CD4-positive, CD25-positive, alpha-beta regulatory T cell (primary cell): ENCODE results near the gene PPP2R5E. TPM values are rescaled to one million over a fixed set of nuclear protein-coding genes. Genes with fewer than 3 reads are reported as not detected.

Experiments
- ATAC-seq, 2 donors: fragments of 150-1000 bp; cut with Tn5 transposase; one replicate each; pipeline ENCODE4 v1.10.0; 2021; ENCODE audit warnings: low read depth in 2 of 2, moderate number of reproducible peaks in 2 of 2, moderate library complexity in 1 of 2
- DNase-seq, 3 donors: peaks; one replicate each; pipeline versions ENCODE4 v3.0.0 to v3.0.0-alpha.2; 2012 to 2022; ENCODE audit warnings: mixed read lengths in 1 of 3
- H3K27ac ChIP-seq: one replicate; pipeline ENCODE4 v1.7.0; 2013; ENCODE audit warnings: mild to moderate bottlenecking, low read length; ENCODE audit not compliant: insufficient read depth, poor library complexity, severe bottlenecking
- H3K27me3 ChIP-seq: one replicate; pipeline ENCODE4 v1.7.0; 2013; ENCODE audit warnings: low read length; ENCODE audit not compliant: control insufficient read depth, insufficient read depth
- H3K36me3 ChIP-seq: one replicate; pipeline ENCODE4 v1.7.0; 2013; ENCODE audit warnings: mild to moderate bottlenecking, low read length, moderate library complexity; ENCODE audit not compliant: control insufficient read depth, insufficient read depth
- H3K4me1 ChIP-seq: 2 replicates; pipeline ENCODE4 v1.7.0; 2013; ENCODE audit warnings: mild to moderate bottlenecking, low read length; ENCODE audit not compliant: insufficient read depth, control insufficient read depth, poor library complexity, severe bottlenecking
- H3K4me3 ChIP-seq: one replicate; pipeline ENCODE4 v1.7.0; 2013; ENCODE audit warnings: low read depth, mild to moderate bottlenecking, low read length, moderate library complexity
- H3K9me3 ChIP-seq, 2 experiments: 1 replicate in 1 of 2; 2 replicates in 1 of 2; pipeline ENCODE4 v1.7.0; 2013; ENCODE audit warnings: low read length in 2 of 2, mild to moderate bottlenecking in 1 of 2, moderate library complexity in 1 of 2; ENCODE audit not compliant: control insufficient read depth in 2 of 2
- H3K27ac Mint-ChIP-seq, 3 donors: one replicate each; pipeline ENCODE4 v1.8.0; 2020 to 2022; ENCODE audit warnings: mild to moderate bottlenecking in 3 of 3, mixed read lengths in 3 of 3, moderate library complexity in 2 of 3
- H3K27me3 Mint-ChIP-seq: one replicate; pipeline ENCODE4 v1.8.0; 2022; ENCODE audit warnings: mild to moderate bottlenecking, mixed read lengths
- H3K36me3 Mint-ChIP-seq: one replicate; pipeline ENCODE4 v1.8.0; 2020; ENCODE audit warnings: mixed read lengths
- H3K4me1 Mint-ChIP-seq, 4 donors: one replicate each; pipeline ENCODE4 v1.8.0; 2020 to 2022; ENCODE audit warnings: mixed read lengths in 4 of 4, mild to moderate bottlenecking in 1 of 4
- H3K4me3 Mint-ChIP-seq, 4 donors: one replicate each; pipeline ENCODE4 v1.8.0; 2020 to 2022; ENCODE audit warnings: mild to moderate bottlenecking in 4 of 4, mixed read lengths in 4 of 4, moderate library complexity in 3 of 4
- H3K9me3 Mint-ChIP-seq, 7 donors: one replicate each; pipeline ENCODE4 v1.8.0; 2020 to 2022; ENCODE audit warnings: mixed read lengths in 7 of 7, mild to moderate bottlenecking in 3 of 7, moderate library complexity in 2 of 7
- polyA plus RNA-seq, 4 donors: library from polyadenylated mRNA; unstranded; fragments of 300-500 nt; fragmentation: Illumina TruSeq; gene quantifications; one replicate each; pipeline ENCODE4 v1.2.3, GENCODE V29; 2021
- total RNA-seq: library from RNA; stranded (reverse); gene quantifications from one replicate; pipeline ENCODE4 v1.2.3, GENCODE V29; 2022

PPP2R5E gene
- total and polyA plus RNA-seq, 5 donors from 2014 or later = 31.2 to 50.3 (median 35.2) TPM

DNA sequence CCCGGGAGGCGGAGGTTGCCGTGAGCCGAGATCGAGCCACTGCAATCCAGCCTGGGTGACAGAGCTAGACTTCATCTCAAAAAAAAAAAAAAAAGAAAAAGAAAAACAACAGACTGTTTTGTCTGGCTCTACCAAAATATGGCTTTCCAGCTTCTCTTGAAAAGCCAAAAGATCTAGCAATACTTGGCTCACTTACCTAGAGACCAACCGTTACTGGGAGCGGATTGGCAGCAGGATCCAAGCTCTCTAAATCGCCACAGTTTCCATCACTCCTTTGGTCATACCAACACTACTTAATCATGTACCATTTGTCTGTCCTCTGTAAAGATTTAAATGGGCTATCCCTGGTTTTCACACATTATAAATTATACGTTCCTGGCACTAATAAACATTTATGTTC, 136.8 kb downstream of the PPP2R5E start:
- Histone ChIP-seq H3K4me1 (no peaks in the 10 kb centered on the region), H3K4me3 (no peak overlapping the region), H3K27me3 (no peaks in the 10 kb centered on the region), H3K36me3 (peaks cover 31% of the 10 kb centered on the region), H3K27ac (no peak overlapping the region), H3K9me3 (no peaks in the 10 kb centered on the region)
- peak overlapping the region in 1 of 3 donors; percentile 8 for H3K27ac Mint-ChIP-seq
- H3K9me3 Mint-ChIP-seq = no peaks in the 10 kb centered on the region
- DNase-seq = no peak
- no peak for ATAC-seq
- H3K36me3 Mint-ChIP-seq = peaks cover 52% of the 10 kb centered on the region
- H3K4me3 Mint-ChIP-seq = no peak overlapping the region
- peaks cover 10 to 42% (median 31%) of the 10 kb centered on the region in 4 donors for H3K4me1 Mint-ChIP-seq
- no peaks in the 10 kb centered on the region for H3K27me3 Mint-ChIP-seq

DNA sequence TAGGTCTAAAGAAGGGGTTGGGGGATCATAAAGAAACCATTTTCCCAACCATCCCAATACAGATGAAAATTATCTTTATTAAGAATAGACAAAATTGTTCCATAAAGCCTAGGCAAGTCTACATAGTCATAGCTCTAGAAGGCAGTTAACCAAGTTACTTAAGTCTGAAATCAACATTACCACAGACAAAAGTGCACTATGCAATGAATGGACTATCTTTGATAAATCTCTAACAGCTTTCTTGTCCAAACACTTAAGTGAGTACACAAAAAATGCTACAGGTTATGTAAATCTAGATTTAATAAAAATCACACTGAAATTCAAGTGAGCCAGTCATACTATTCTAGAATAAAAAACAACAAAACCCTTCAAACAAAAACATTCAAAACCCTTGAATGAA, 137.5 kb downstream of the PPP2R5E start:
- no peaks in the 10 kb centered on the region for H3K27me3 Mint-ChIP-seq
- Histone ChIP-seq H3K27me3 (no peaks in the 10 kb centered on the region), H3K9me3 (no peaks in the 10 kb centered on the region), H3K4me1 (no peaks in the 10 kb centered on the region), H3K4me3 (no peak overlapping the region), H3K27ac (no peak overlapping the region), H3K36me3 (peaks cover 25% of the 10 kb centered on the region)
- ATAC-seq = no peak
- no peak for DNase-seq
- no peak overlapping the region for H3K27ac Mint-ChIP-seq
- no peaks in the 10 kb centered on the region for H3K9me3 Mint-ChIP-seq
- H3K36me3 Mint-ChIP-seq = peaks cover 54% of the 10 kb centered on the region
- no peak overlapping the region for H3K4me3 Mint-ChIP-seq
- peaks cover 10 to 43% (median 31%) of the 10 kb centered on the region in 4 donors for H3K4me1 Mint-ChIP-seq

DNA sequence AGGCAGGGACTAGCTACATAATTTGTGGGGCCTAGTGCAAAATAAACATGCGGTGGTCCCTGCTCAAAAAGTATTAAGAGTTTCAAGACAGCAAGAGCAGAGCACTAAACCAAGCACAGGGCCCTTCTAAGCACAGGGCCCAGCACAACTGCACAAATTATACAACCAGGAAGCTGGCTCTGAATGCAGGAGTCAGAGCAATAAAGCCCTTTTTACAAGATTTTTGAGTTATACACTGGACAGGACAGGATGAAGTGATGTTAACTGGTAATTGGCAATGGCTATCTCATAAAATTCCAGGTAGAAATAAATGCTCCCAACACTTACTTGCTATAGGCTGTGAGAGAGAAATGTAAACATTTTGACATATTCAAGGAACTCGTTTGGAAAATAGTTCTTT, 138.3 kb downstream of the PPP2R5E start:
- Histone ChIP-seq H3K9me3 (no peaks in the 10 kb centered on the region), H3K27me3 (no peaks in the 10 kb centered on the region), H3K4me1 (no peaks in the 10 kb centered on the region), H3K36me3 (peaks cover 22% of the 10 kb centered on the region), H3K4me3 (no peak overlapping the region), H3K27ac (no peak overlapping the region)
- ATAC-seq (no peak), DNase-seq (no peak)
- Mint-ChIP-seq H3K36me3 (peaks cover 52% of the 10 kb centered on the region), H3K27me3 (no peaks in the 10 kb centered on the region), H3K4me1 (peaks cover 10 to 40% (median 29%) of the 10 kb centered on the region in 4 donors), H3K9me3 (no peaks in the 10 kb centered on the region), H3K4me3 (no peak overlapping the region), H3K27ac (peak overlapping the region in 1 of 3 donors; percentile 11)

DNA sequence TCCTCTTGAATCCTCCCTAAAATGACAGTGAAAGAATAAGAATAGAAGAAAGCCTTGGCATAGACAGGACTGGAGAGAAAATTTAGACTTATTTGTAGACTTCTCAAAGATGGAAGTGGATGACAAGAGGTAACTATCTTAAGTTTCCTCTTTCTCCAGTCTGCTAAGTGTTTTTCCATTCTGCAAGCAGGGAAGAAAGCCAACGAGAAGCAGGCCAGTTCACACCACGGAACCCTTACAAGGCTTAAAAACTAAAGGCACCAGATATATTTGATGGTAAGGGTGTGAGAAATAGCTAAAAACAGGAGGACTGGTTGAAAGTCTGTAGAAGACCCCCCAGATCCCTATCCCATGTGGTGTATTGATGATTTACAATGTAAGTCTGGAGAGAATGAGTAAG, 141.5 kb downstream of the PPP2R5E start:
- Mint-ChIP-seq H3K36me3 (peaks cover 53% of the 10 kb centered on the region), H3K27me3 (no peaks in the 10 kb centered on the region), H3K4me1 (peaks cover 17 to 37% (median 28%) of the 10 kb centered on the region in 4 donors), H3K4me3 (no peak overlapping the region), H3K9me3 (peaks cover 0 to 1% (median 0%) of the 10 kb centered on the region in 7 donors), H3K27ac (no peak overlapping the region)
- Histone ChIP-seq H3K4me3 (no peak overlapping the region), H3K9me3 (no peaks in the 10 kb centered on the region), H3K27me3 (no peaks in the 10 kb centered on the region), H3K36me3 (peaks cover 20% of the 10 kb centered on the region), H3K4me1 (no peaks in the 10 kb centered on the region), H3K27ac (no peak overlapping the region)
- ATAC-seq (no peak), DNase-seq (no peak)

DNA sequence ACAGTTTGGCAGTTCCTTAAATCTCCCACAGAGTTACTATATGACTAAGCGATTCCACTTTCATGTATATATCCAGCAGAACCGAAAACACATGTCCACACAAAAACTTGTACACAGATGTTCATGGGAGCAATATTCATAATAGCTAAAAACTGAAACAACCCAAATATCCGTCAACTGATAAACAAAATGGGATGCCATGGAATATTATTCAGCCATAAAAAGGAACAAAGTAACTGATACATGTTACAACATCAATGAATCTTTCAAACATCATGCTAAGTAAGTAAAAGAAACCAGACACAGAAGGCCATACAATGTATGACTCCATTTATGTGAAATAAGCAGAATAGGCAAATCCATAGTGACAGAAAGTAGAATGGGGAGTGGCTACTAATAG, 144.2 kb downstream of the PPP2R5E start:
- Histone ChIP-seq H3K27me3 (no peaks in the 10 kb centered on the region), H3K27ac (no peak overlapping the region), H3K4me1 (no peaks in the 10 kb centered on the region), H3K9me3 (no peaks in the 10 kb centered on the region), H3K4me3 (no peak overlapping the region), H3K36me3 (peaks cover 19% of the 10 kb centered on the region)
- Mint-ChIP-seq H3K36me3 (peaks cover 51% of the 10 kb centered on the region), H3K9me3 (peaks cover 0 to 1% (median 0%) of the 10 kb centered on the region in 7 donors), H3K4me1 (peaks cover 17 to 23% (median 20%) of the 10 kb centered on the region in 4 donors), H3K27me3 (no peaks in the 10 kb centered on the region), H3K27ac (no peak overlapping the region), H3K4me3 (no peak overlapping the region)
- DNase-seq (no peak), ATAC-seq (no peak)

DNA sequence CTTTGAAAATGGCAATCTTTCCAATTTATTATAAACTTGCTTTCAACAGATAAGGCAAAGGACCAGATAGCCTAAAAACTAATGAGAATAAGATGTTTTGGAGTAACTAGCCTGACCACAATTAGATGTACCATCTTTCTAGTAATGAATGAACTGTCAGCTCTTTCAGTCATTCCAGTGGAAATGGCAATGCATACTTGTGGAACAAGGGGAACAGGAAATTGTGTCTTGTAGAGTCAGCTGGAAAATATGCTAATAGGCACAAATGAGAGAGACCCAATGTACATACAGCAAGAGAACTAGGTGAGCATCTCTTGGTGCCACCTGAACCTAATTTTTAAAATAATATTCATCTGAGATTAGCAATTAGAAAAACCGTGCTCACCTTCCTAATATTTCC, 148.3 kb downstream of the PPP2R5E start:
- Mint-ChIP-seq H3K4me1 (peaks cover 0 to 12% (median 6%) of the 10 kb centered on the region in 4 donors), H3K9me3 (peaks cover 0 to 1% (median 0%) of the 10 kb centered on the region in 7 donors), H3K4me3 (no peak overlapping the region), H3K27me3 (no peaks in the 10 kb centered on the region), H3K36me3 (peaks cover 45% of the 10 kb centered on the region), H3K27ac (peak overlapping the region in 1 of 3 donors; percentile 10)
- H3K27ac ChIP-seq = no peak overlapping the region
- no peaks in the 10 kb centered on the region for H3K4me1 ChIP-seq
- no peak for DNase-seq
- no peak overlapping the region for H3K4me3 ChIP-seq
- ATAC-seq = no peak
- no peaks in the 10 kb centered on the region for H3K27me3 ChIP-seq
- no peaks in the 10 kb centered on the region for H3K9me3 ChIP-seq
- H3K36me3 ChIP-seq = peaks cover 47% of the 10 kb centered on the region

DNA sequence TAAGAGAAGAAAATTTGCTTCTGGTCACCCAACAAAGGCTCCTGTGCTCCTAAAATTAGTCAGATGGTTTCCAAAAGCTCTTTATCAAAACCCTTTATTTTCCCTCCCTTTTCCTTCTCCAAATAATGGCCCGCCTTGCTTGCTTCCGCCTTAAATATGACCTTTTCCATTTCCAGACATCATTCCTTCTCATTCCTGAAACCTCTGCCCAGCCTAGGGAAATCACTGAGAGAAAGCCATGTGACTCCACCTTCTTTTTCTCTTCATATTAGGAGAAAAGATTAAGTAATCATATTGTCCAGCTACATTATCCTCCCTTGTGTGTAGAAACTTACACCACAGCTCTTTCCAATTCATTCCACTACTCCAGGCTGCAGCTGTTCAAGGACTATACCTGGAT, 148.7 kb downstream of the PPP2R5E start:
- Mint-ChIP-seq H3K4me1 (peaks cover 0 to 12% (median 6%) of the 10 kb centered on the region in 4 donors), H3K27me3 (no peaks in the 10 kb centered on the region), H3K27ac (peak overlapping the region in 1 of 3 donors; percentile 10), H3K4me3 (no peak overlapping the region), H3K9me3 (peaks cover 0 to 1% (median 0%) of the 10 kb centered on the region in 7 donors), H3K36me3 (peaks cover 43% of the 10 kb centered on the region)
- H3K36me3 ChIP-seq = peaks cover 49% of the 10 kb centered on the region
- H3K4me1 ChIP-seq = no peaks in the 10 kb centered on the region
- no peaks in the 10 kb centered on the region for H3K27me3 ChIP-seq
- ATAC-seq = no peak
- DNase-seq = no peak
- no peak overlapping the region for H3K27ac ChIP-seq
- H3K9me3 ChIP-seq = no peaks in the 10 kb centered on the region
- H3K4me3 ChIP-seq = no peak overlapping the region

DNA sequence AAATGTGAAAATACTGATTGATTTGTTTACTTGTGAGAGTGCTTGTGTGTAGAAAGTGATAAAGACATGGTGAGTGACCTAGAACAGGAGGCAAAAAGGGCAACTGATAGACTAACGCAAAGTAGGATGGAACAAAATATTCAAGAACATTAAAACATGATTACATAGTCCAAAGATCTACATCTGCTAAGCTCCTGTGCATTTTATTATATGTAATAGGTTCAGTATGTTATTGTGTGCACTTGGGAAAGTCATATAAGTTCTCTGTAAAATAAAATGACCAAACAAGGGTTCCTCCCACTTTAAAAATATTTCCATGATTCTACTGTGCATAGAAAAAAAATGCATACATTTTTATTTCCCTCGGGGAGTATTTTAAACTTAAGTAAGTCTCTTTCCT, 150.2 kb downstream of the PPP2R5E start:
- H3K36me3 Mint-ChIP-seq = peaks cover 46% of the 10 kb centered on the region
- H3K36me3 ChIP-seq = peaks cover 53% of the 10 kb centered on the region

More for the DNA sequence above, 150.2 kb downstream of the PPP2R5E start:
- no peak for ATAC-seq
- Histone ChIP-seq H3K27me3 (no peaks in the 10 kb centered on the region), H3K27ac (no peak overlapping the region), H3K4me1 (no peaks in the 10 kb centered on the region), H3K4me3 (no peak overlapping the region), H3K9me3 (no peaks in the 10 kb centered on the region)
- Mint-ChIP-seq H3K27ac (no peak overlapping the region), H3K4me1 (peaks cover 0 to 7% (median 4%) of the 10 kb centered on the region in 4 donors), H3K27me3 (no peaks in the 10 kb centered on the region), H3K9me3 (no peaks in the 10 kb centered on the region), H3K4me3 (no peak overlapping the region)
- DNase-seq = no peak
